Measurements from ENCODE around the gene HNRNPAB.

- TF ChIP-seq CTCF (conservative IDR thresholded peaks at IDR 0.05; ENCODE audit: low read depth, low read length) (no peak), EZH2 (IDR thresholded peaks at IDR 0.05; ENCODE audit: borderline replicate concordance, low read depth, low read length, poor library complexity, severe bottlenecking) (no peak)
These were observed 20.1 kb downstream of the HNRNPAB start for GRCh38 chr5:178224403-178224802.

All from A673 (cell line).